Panc1 (cell line): ENCODE measurements around the gene IL21R. TPM values are rescaled to one million over a fixed set of nuclear protein-coding genes. Genes with fewer than 3 reads are reported as not detected.

Experiments
- ATAC-seq: fragments of 200-7000 bp; cut with Tn5 transposase; 2 replicates; pipeline ENCODE4 v1.9.1; 2020; ENCODE audit warnings: mild to moderate bottlenecking, moderate library complexity
- BruUV-seq: library from RNA; stranded (reverse); fragments of 400-500 nt; replicated peaks from 2 replicates; lab custom pipeline; 2021; lab: Mats Ljungman, UMichigan
- CTCF ChIA-PET: fragments of 300-600 bp; sonication (Branson Sonifier 250); formaldehyde crosslinking; loops from one replicate; lab custom pipeline; 2022; ENCODE audit warnings: antibody characterized with exemption; lab: Charles Lee
- POLR2A ChIA-PET: fragments of 300-600 bp; sonication (Branson Sonifier 250); formaldehyde crosslinking; loops from one replicate; lab custom pipeline; 2022; ENCODE audit warnings: antibody characterized with exemption; lab: Charles Lee
- DNase-seq: peaks from one replicate; pipeline ENCODE4 v3.0.0-alpha.2; 2010; ENCODE audit warnings: low read depth, low spot score
- H3K27ac ChIP-seq: 2 replicates; pipeline ENCODE4 v1.5.1; 2011; ENCODE audit warnings: mild to moderate bottlenecking, low read length, inconsistent platforms
- H3K27me3 ChIP-seq: fragments of 200-500 bp; sonication (Bioruptor generic); 2 replicates; pipeline ENCODE4 v1.6.0; 2014; ENCODE audit warnings: low read length, inconsistent platforms; ENCODE audit not compliant: control insufficient read depth, insufficient read depth
- H3K36me3 ChIP-seq: fragments of 200-500 bp; sonication (Bioruptor generic); 2 replicates; pipeline ENCODE4 v1.5.1; 2014; ENCODE audit warnings: inconsistent platforms, mild to moderate bottlenecking, low read length, moderate library complexity; ENCODE audit not compliant: control insufficient read depth, insufficient read depth
- H3K4me1 ChIP-seq: 2 replicates; pipeline ENCODE4 v1.5.1; 2011; ENCODE audit warnings: inconsistent platforms, mild to moderate bottlenecking, low read length, moderate library complexity; ENCODE audit not compliant: control insufficient read depth, insufficient read depth
- H3K4me3 ChIP-seq, 2 experiments: 2 replicates each; pipeline ENCODE4 v1.5.1; 2011 to 2012; ENCODE audit warnings: low read depth in 2 of 2, low read length in 2 of 2, mild to moderate bottlenecking in 2 of 2, inconsistent platforms in 1 of 2, moderate library complexity in 1 of 2
- H3K9me3 ChIP-seq: fragments of 200-500 bp; sonication (Bioruptor generic); 2 replicates; pipeline ENCODE4 v1.5.1; 2014; ENCODE audit warnings: low read depth, mild to moderate bottlenecking, inconsistent platforms, low read length, moderate library complexity; ENCODE audit not compliant: control insufficient read depth, insufficient read depth
- POLR2AphosphoS5 ChIP-seq: IDR thresholded peaks from 2 replicates; pipeline ENCODE4 v1.6.1; 2012; ENCODE audit warnings: mild to moderate bottlenecking, low read depth, low read length, moderate library complexity
- SIN3A ChIP-seq: IDR thresholded peaks from 2 replicates; pipeline ENCODE4 v1.6.1; 2012; ENCODE audit warnings: low read depth, mild to moderate bottlenecking, low read length, moderate library complexity, borderline replicate concordance; ENCODE audit not compliant: insufficient read depth
- TCF7L2 ChIP-seq: IDR thresholded peaks from 2 replicates; pipeline ENCODE4 v1.6.1; 2011; ENCODE audit warnings: mild to moderate bottlenecking, low read depth, low read length, inconsistent platforms
- in situ Hi-C: cut with HindIII; loops from 2 replicates; pipeline ENCODE4 v1.10.0; 2016; ENCODE audit warnings: low sequenced_read_pairs, low pct_unique_long_range_greater_than_20kb
- intact Hi-C: fragments of 100-400 bp; cut with micrococcal nuclease; formaldehyde crosslinking; loops from one replicate; pipeline ENCODE4 v1.10.0; 2022; ENCODE audit not compliant: unreplicated experiment
- total RNA-seq: library from RNA; stranded (reverse); gene quantifications from one replicate; pipeline ENCODE4 v1.2.1, GENCODE V29; 2021; ENCODE audit not compliant: unreplicated experiment
- TF ChIP-seq, protein P1 (sequence below), 2 experiments: IDR thresholded peaks; 2 replicates each; pipeline ENCODE4 v1.6.1; 2011 to 2012; ENCODE audit warnings: low read depth in 2 of 2, control low read depth in 1 of 2, low read length in 1 of 2, mild to moderate bottlenecking in 1 of 2, moderate library complexity in 1 of 2; ENCODE audit not compliant: insufficient read depth in 1 of 2
- TF ChIP-seq, protein P2 (sequence below): fragments of 450-650 bp; IDR thresholded peaks from 2 replicates; pipeline ENCODE4 v1.5.1; 2017; ENCODE audit warnings: mild to moderate bottlenecking

Gene IL21R
- total RNA-seq, 1 experiment from 2014 or later, result 0.10 TPM

GRCh38 chr16:27403601-27403992, 1.6 kb downstream of the IL21R start:
- TF ChIP-seq, protein P1, sequence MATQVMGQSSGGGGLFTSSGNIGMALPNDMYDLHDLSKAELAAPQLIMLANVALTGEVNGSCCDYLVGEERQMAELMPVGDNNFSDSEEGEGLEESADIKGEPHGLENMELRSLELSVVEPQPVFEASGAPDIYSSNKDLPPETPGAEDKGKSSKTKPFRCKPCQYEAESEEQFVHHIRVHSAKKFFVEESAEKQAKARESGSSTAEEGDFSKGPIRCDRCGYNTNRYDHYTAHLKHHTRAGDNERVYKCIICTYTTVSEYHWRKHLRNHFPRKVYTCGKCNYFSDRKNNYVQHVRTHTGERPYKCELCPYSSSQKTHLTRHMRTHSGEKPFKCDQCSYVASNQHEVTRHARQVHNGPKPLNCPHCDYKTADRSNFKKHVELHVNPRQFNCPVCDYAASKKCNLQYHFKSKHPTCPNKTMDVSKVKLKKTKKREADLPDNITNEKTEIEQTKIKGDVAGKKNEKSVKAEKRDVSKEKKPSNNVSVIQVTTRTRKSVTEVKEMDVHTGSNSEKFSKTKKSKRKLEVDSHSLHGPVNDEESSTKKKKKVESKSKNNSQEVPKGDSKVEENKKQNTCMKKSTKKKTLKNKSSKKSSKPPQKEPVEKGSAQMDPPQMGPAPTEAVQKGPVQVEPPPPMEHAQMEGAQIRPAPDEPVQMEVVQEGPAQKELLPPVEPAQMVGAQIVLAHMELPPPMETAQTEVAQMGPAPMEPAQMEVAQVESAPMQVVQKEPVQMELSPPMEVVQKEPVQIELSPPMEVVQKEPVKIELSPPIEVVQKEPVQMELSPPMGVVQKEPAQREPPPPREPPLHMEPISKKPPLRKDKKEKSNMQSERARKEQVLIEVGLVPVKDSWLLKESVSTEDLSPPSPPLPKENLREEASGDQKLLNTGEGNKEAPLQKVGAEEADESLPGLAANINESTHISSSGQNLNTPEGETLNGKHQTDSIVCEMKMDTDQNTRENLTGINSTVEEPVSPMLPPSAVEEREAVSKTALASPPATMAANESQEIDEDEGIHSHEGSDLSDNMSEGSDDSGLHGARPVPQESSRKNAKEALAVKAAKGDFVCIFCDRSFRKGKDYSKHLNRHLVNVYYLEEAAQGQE (IDR thresholded peaks at IDR 0.05; ENCODE audit: insufficient read depth in 1 of 2, low read depth in 2 of 2, low read length in 1 of 2), result no peak
- TF ChIP-seq SIN3A (no peak), POLR2AphosphoS5 (no peak), TCF7L2 (no peak)
- TF ChIP-seq, protein P2, sequence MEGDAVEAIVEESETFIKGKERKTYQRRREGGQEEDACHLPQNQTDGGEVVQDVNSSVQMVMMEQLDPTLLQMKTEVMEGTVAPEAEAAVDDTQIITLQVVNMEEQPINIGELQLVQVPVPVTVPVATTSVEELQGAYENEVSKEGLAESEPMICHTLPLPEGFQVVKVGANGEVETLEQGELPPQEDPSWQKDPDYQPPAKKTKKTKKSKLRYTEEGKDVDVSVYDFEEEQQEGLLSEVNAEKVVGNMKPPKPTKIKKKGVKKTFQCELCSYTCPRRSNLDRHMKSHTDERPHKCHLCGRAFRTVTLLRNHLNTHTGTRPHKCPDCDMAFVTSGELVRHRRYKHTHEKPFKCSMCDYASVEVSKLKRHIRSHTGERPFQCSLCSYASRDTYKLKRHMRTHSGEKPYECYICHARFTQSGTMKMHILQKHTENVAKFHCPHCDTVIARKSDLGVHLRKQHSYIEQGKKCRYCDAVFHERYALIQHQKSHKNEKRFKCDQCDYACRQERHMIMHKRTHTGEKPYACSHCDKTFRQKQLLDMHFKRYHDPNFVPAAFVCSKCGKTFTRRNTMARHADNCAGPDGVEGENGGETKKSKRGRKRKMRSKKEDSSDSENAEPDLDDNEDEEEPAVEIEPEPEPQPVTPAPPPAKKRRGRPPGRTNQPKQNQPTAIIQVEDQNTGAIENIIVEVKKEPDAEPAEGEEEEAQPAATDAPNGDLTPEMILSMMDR, result no peak
- in situ Hi-C loops, result no loop called here

DNA sequence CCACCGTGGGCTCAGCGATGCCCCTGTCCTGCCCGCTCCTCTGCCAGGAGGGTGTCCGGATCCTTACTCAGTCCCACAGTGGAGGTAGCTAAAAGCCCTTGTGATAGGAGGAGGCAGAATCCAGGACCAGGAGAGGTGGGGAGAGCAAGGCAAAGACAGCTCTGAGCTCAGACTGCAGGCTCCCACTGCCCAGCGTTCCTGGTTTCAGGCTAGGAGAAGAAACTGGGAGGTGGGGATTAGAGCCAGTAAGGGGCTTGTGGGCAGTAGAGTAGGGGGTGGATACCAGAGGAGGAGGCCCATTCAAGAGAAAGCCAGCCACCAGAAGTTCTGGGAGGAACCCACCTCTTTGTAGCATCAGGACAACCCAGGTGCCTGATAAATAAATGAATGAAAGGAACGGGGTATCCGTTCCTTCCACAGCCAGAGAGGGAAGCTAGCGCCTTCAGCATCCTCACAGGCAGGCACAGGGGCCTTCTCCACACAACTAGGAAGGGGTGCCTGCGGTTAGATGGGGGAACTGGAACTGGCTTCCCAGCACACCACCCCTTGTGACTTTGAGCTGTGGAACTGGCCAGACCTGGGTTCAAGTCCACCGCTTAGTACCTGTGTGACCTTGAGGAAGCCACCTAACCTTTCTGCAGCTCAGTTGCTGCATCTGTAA, 2.3 kb downstream of the IL21R start:
- intact Hi-C loops (no loop called here), in situ Hi-C loops (no loop called here)
- BruUV-seq, result no TSS peak
- ChIA-PET POLR2A (no interaction called here), CTCF (no interaction called here)
- Histone ChIP-seq H3K9me3 (no peaks in the 10 kb centered on the region), H3K4me3 (no peak overlapping the region), H3K36me3 (no peaks in the 10 kb centered on the region), H3K27me3 (no peaks in the 10 kb centered on the region; the same call in 1 of the 2 replicates), H3K27ac (no peak overlapping the region), H3K4me1 (no peaks in the 10 kb centered on the region)
- ATAC-seq, result no peak
- no peak for DNase-seq
- TF ChIP-seq, protein P1 (IDR thresholded peaks at IDR 0.05; ENCODE audit: insufficient read depth in 1 of 2, low read depth in 2 of 2, low read length in 1 of 2), result no peak
- TF ChIP-seq, protein P2, result no peak
- TF ChIP-seq SIN3A, result no peak
- TF ChIP-seq POLR2AphosphoS5, result no peak
- TF ChIP-seq TCF7L2, result no peak

More at GRCh38 chr16:27403601-27403992, 1.6 kb downstream of the IL21R start:
- ChIA-PET CTCF (no interaction called here), POLR2A (no interaction called here)
- Histone ChIP-seq H3K4me1 (no peaks in the 10 kb centered on the region), H3K27ac (no peak overlapping the region), H3K9me3 (no peaks in the 10 kb centered on the region), H3K27me3 (no peaks in the 10 kb centered on the region; the same call in 1 of the 2 replicates), H3K4me3 (no peak overlapping the region), H3K36me3 (no peaks in the 10 kb centered on the region)
- DNase-seq, result no peak
- no peak for ATAC-seq
- BruUV-seq, result no TSS peak
- intact Hi-C loops, result no loop called here
